ACC112 (cell line): ENCODE data around the gene RASSF4.

ENCODE experiments used
- H2AFZ ChIP-seq: fragments of 200-600 bp; sonication (generic); one replicate; pipeline ENCODE4 v1.6.0; 2017; ENCODE audit warnings: antibody characterized with exemption, low read length; ENCODE audit not compliant: unreplicated experiment
- H3K27ac ChIP-seq: fragments of 200-600 bp; sonication (generic); 2 replicates; pipeline ENCODE4 v1.5.1; 2014; ENCODE audit warnings: low read depth, mild to moderate bottlenecking, antibody characterized with exemption, low read length, moderate library complexity
- H3K27me3 ChIP-seq: fragments of 200-600 bp; sonication (generic); 2 replicates; pipeline ENCODE4 v1.6.1; 2014; ENCODE audit warnings: mild to moderate bottlenecking, antibody characterized with exemption, low read length, moderate library complexity, mixed read lengths; ENCODE audit not compliant: insufficient read depth
- H3K36me3 ChIP-seq: fragments of 200-600 bp; sonication (generic); 2 replicates; pipeline ENCODE4 v1.6.1; 2016; ENCODE audit warnings: mild to moderate bottlenecking, antibody characterized with exemption, low read length, moderate library complexity, mixed read lengths; ENCODE audit not compliant: insufficient read depth
- H3K4me1 ChIP-seq: fragments of 200-600 bp; sonication (generic); one replicate; pipeline ENCODE4 v1.6.1; 2016; ENCODE audit warnings: low read length, mixed read lengths; ENCODE audit not compliant: insufficient read depth, unreplicated experiment, control insufficient read depth
- H3K4me3 ChIP-seq: fragments of 200-600 bp; sonication (generic); 2 replicates; pipeline ENCODE4 v1.5.1; 2014; ENCODE audit warnings: mild to moderate bottlenecking, low read depth, low read length
- H3K79me2 ChIP-seq: fragments of 200-600 bp; sonication (generic); one replicate; pipeline ENCODE4 v1.6.0; 2016; ENCODE audit warnings: low read length; ENCODE audit not compliant: control insufficient read depth, unreplicated experiment, insufficient read depth

Gene RASSF4, protein sequence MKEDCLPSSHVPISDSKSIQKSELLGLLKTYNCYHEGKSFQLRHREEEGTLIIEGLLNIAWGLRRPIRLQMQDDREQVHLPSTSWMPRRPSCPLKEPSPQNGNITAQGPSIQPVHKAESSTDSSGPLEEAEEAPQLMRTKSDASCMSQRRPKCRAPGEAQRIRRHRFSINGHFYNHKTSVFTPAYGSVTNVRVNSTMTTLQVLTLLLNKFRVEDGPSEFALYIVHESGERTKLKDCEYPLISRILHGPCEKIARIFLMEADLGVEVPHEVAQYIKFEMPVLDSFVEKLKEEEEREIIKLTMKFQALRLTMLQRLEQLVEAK

DNA sequence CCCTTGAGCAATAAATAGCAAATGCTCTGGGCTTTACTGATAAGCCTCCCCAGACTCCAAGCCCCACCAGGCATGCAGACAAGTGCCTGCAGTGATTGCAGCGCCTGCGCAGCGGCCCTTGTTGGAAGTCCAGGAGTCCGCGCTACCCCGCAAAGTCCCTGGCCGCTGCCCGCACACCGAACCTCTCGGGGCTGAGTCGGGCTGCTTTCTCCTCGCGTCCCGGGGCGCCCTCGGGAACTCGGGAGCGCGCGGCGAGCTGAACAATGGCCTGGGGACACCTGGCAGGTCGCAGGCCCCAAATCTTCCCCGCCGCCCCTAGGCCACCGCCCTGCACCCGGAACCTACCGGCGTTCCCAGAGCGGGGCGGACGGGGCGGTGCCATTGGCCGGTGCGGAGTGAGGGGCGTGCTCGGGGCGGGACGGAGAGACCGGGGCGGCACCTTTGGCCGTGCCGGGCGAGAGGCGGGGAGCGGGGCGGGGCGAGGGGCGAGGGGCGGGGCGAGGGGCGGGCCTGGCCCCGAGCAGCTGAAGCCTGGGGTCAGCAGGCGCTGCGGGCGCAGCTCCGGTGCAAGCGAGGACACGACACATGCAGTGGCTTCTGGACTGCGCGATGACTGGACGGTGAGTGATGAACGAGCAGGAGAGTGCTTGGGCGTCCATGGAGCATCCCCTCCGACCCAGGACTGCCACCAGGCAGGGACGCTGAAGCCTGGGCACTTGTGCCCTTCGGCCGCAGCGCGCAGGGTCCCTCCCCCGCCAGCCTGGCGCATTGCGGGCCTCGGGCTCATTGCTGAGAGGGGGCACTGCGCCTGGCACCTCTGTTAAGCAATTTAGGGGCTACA, at the start of gene RASSF4:
RASSF4 (plus strand) TSS at position 556 of the 841 bp plus-strand sequence. CDS start 10,401 bp downstream, outside the sequence.
- Histone ChIP-seq H3K27me3 (no peaks in the 10 kb centered on the region), H3K4me1 (peaks cover 33% of the 10 kb centered on the region), H3K4me3 (peak within 1 kb of the TSS; percentile 83), H3K27ac (no peak within 1 kb of the TSS), H3K36me3 (no peaks in the 10 kb centered on the region), H2AFZ (peak within 1 kb of the TSS; percentile 74), H3K79me2 (no peaks in the 10 kb centered on the region)

DNA sequence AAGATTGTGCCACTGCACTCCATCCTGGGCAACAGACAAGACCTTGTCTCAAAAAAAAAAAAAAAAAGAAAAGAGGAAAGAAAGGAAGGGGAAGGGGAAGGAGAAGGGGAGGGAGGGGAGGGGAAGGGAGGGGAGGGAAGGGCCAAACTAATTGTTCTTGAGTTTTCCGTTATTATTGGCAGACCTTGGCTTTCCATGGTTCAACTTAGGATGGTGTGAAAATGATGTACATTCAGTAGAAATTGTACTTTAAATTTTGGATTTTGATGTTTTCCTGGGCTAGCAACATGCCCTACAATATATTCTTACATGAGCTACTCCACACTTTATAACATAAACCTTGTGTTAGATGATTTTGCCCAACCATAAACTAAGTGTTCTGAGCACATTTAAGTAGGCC, 49.7 kb upstream of the RASSF4 start:
- H3K4me3 ChIP-seq: no peak overlapping the region
- H2AFZ ChIP-seq: no peak overlapping the region
- H3K79me2 ChIP-seq: no peaks in the 10 kb centered on the region
- H3K27ac ChIP-seq: no peak overlapping the region
- peaks cover 67% of the 10 kb centered on the region for H3K27me3 ChIP-seq
- no peaks in the 10 kb centered on the region for H3K36me3 ChIP-seq
- no peaks in the 10 kb centered on the region for H3K4me1 ChIP-seq

DNA sequence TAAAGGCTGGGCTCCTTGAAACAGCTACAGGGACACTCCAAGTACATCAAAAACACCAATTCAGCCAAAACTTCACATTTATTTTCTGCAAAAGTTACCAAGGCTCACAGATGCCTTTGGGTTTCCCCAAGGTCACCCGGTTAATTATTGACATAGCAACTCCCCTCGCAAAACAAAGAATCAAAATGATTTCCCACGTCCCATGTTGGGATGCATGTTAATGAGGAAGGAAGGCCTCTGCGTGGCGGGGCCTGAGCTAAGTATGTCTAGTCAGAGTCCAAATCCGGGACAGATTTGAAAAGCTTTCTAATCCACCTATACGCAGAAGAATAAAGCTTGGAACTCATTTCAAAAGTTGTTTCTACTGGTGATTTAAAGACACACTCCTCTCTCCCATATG, 49.0 kb upstream of the RASSF4 start:
- H2AFZ ChIP-seq: no peak overlapping the region
- H3K4me3 ChIP-seq: no peak overlapping the region
- no peaks in the 10 kb centered on the region for H3K4me1 ChIP-seq
- no peaks in the 10 kb centered on the region for H3K79me2 ChIP-seq
- H3K36me3 ChIP-seq: no peaks in the 10 kb centered on the region
- no peak overlapping the region for H3K27ac ChIP-seq
- H3K27me3 ChIP-seq: peaks cover 63% of the 10 kb centered on the region

DNA sequence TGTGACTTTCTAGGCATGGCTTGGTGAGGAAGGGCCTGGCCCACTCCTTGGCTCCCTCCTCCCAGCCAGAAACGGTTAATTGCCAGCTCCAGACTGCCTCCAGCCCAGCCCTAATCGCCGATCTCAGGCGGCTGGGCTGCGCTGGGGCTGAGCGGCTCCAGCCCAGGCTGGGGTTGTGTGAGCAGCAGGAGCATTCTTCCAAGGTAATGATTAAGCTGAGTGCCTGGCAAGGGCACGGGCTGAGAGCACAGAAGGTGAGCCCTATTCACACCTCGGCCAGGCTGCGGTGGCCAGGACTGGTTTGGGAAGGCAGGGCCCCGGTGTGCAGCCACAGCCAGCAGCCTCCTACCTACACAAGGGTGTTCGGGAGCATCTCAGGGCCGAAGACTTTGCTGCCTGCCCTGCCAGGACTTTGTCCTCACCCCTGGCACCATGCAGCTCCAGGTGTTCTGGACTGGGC, 48.5 kb upstream of the RASSF4 start, which contains the start of gene TMEM72:
TMEM72 (plus strand) TSS at position 257 of the 460 bp plus-strand sequence; CDS start at position 433, 176 bp downstream.
- Histone ChIP-seq H3K79me2 (no peaks in the 10 kb centered on the region), H3K36me3 (no peaks in the 10 kb centered on the region), H3K4me1 (no peaks in the 10 kb centered on the region), H2AFZ (no peak within 1 kb of the TSS), H3K27me3 (peaks cover 63% of the 10 kb centered on the region), H3K4me3 (no peak within 1 kb of the TSS), H3K27ac (no peak within 1 kb of the TSS)

GRCh38 chr10:44911951-44912350, 47.7 kb upstream of the RASSF4 start:
- Histone ChIP-seq H3K4me3 (no peak overlapping the region), H3K27me3 (peaks cover 63% of the 10 kb centered on the region), H3K79me2 (no peaks in the 10 kb centered on the region), H3K4me1 (no peaks in the 10 kb centered on the region), H3K36me3 (no peaks in the 10 kb centered on the region), H2AFZ (no peak overlapping the region), H3K27ac (no peak overlapping the region)

- H3K79me2 ChIP-seq: no peaks in the 10 kb centered on the region
- no peak overlapping the region for H3K27ac ChIP-seq
- no peak overlapping the region for H3K4me3 ChIP-seq
- no peaks in the 10 kb centered on the region for H3K36me3 ChIP-seq
- H3K4me1 ChIP-seq: no peaks in the 10 kb centered on the region
- H3K27me3 ChIP-seq: peaks cover 63% of the 10 kb centered on the region
- no peak overlapping the region for H2AFZ ChIP-seq
These were observed 46.1 kb upstream of the RASSF4 start for GRCh38 chr10:44913350-44914081.

GRCh38 chr10:44914891-44915290, 44.7 kb upstream of the RASSF4 start:
- Histone ChIP-seq H2AFZ (no peak overlapping the region), H3K36me3 (no peaks in the 10 kb centered on the region), H3K4me1 (no peaks in the 10 kb centered on the region), H3K27ac (no peak overlapping the region), H3K4me3 (no peak overlapping the region), H3K27me3 (peaks cover 66% of the 10 kb centered on the region), H3K79me2 (no peaks in the 10 kb centered on the region)

- Histone ChIP-seq H3K27ac (no peak overlapping the region), H3K36me3 (no peaks in the 10 kb centered on the region), H3K4me3 (no peak overlapping the region), H2AFZ (no peak overlapping the region), H3K79me2 (no peaks in the 10 kb centered on the region), H3K4me1 (no peaks in the 10 kb centered on the region), H3K27me3 (peaks cover 76% of the 10 kb centered on the region)
These were observed 43.2 kb upstream of the RASSF4 start for GRCh38 chr10:44916429-44916828.

DNA sequence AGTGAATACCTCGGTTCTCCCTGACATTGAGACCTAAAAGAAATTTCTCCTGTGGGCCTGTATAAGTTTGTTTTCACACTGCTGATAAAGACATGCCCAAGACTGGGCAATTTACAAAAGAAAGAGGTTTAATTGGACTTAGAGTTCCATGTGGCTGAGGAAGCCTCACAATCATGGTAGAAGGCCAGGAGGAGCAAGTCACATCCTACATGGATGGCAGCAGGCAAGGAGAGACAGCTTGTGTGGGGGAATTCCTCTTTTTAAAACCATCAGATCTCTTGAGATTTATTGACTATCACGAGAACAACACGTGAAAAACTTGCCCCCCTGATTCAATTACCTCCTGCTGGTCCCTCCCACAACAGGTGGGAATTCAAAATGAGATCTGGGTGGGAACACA, 41.8 kb upstream of the RASSF4 start:
- no peaks in the 10 kb centered on the region for H3K4me1 ChIP-seq
- no peaks in the 10 kb centered on the region for H3K79me2 ChIP-seq
- H2AFZ ChIP-seq: no peak overlapping the region
- H3K27ac ChIP-seq: no peak overlapping the region
- H3K36me3 ChIP-seq: no peaks in the 10 kb centered on the region
- peaks cover 78% of the 10 kb centered on the region for H3K27me3 ChIP-seq
- H3K4me3 ChIP-seq: no peak overlapping the region

DNA sequence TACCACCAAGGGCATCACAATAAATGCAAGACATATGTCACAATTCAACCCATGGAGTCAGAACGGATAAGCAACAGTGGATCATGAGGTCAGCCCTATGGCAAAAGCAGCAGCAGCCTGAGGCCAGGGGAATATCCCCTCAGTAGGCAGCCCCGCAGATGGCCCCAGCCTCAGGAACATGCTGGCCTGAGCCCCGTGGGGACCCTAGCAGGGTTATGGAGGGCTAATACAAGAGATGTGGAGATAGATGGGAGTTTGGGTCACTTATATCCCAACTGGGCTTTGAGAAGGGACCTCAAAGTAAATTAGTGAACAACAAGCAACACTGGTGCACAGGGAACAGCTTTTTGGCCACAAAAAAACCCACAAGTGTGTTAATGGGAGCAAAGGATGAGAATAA, 39.4 kb upstream of the RASSF4 start:
- Histone ChIP-seq H3K27ac (no peak overlapping the region), H3K4me3 (no peak overlapping the region), H2AFZ (no peak overlapping the region), H3K36me3 (no peaks in the 10 kb centered on the region), H3K79me2 (no peaks in the 10 kb centered on the region), H3K27me3 (peaks cover 74% of the 10 kb centered on the region), H3K4me1 (no peaks in the 10 kb centered on the region)
